ENCODE results near the gene RALGAPA2.

The RALGAPA2 gene

GRCh38 chr20:20536240-20536933 lies 176.1 kb downstream of the RALGAPA2 start:
- DNase-seq (ENCODE audit: low read depth), result no peak

GRCh38 chr20:20535051-20535450 lies 177.4 kb downstream of the RALGAPA2 start:
- DNase-seq (ENCODE audit: low read depth), result no peak

- DNase-seq (ENCODE audit: low read depth), result no peak
Observed at GRCh38 chr20:20531283-20531682, 181.2 kb downstream of the RALGAPA2 start.

- no peak for DNase-seq (ENCODE audit: low read depth)
Observed at GRCh38 chr20:20530428-20531151, 181.9 kb downstream of the RALGAPA2 start.

- DNase-seq (ENCODE audit: low read depth), result no peak
Observed at GRCh38 chr20:20529597-20529996, 182.8 kb downstream of the RALGAPA2 start.

- DNase-seq (ENCODE audit: low read depth), result no peak
Observed at GRCh38 chr20:20528861-20529260, 183.6 kb downstream of the RALGAPA2 start.

- DNase-seq (ENCODE audit: low read depth), result no peak
Observed at GRCh38 chr20:20527661-20528060, 184.8 kb downstream of the RALGAPA2 start.

- DNase-seq (ENCODE audit: low read depth), result no peak
Observed at GRCh38 chr20:20525756-20526155, 186.7 kb downstream of the RALGAPA2 start.

- no peak for DNase-seq (ENCODE audit: low read depth)
Observed at GRCh38 chr20:20525214-20525613, 187.2 kb downstream of the RALGAPA2 start.

GRCh38 chr20:20524756-20525155 lies 187.7 kb downstream of the RALGAPA2 start:
- no peak for DNase-seq (ENCODE audit: low read depth)

- DNase-seq (ENCODE audit: low read depth), result no peak
Observed at GRCh38 chr20:20521736-20522135, 190.7 kb downstream of the RALGAPA2 start.

GRCh38 chr20:20520776-20521175 lies 191.7 kb downstream of the RALGAPA2 start:
- DNase-seq (ENCODE audit: low read depth), result peak; percentile 37

GRCh38 chr20:20519269-20519668 lies 193.2 kb downstream of the RALGAPA2 start:
- DNase-seq (ENCODE audit: low read depth), result no peak

- no peak for DNase-seq (ENCODE audit: low read depth)
Observed at GRCh38 chr20:20518263-20518662, 194.2 kb downstream of the RALGAPA2 start.

GRCh38 chr20:20517296-20517695 lies 195.1 kb downstream of the RALGAPA2 start:
- DNase-seq (ENCODE audit: low read depth), result no peak

GRCh38 chr20:20513720-20514119 lies 198.7 kb downstream of the RALGAPA2 start:
- no peak for DNase-seq (ENCODE audit: low read depth)

GRCh38 chr20:20505554-20505953 lies 206.9 kb downstream of the RALGAPA2 start:
- DNase-seq (ENCODE audit: low read depth), result no peak

GRCh38 chr20:20503777-20504530 lies 208.5 kb downstream of the RALGAPA2 start:
- no peak for DNase-seq (ENCODE audit: low read depth)

- DNase-seq (ENCODE audit: low read depth), result no peak
Observed at GRCh38 chr20:20501128-20501527, 211.3 kb downstream of the RALGAPA2 start.

- no peak for DNase-seq (ENCODE audit: low read depth)
Observed at GRCh38 chr20:20500312-20500711, 212.1 kb downstream of the RALGAPA2 start.

- DNase-seq (ENCODE audit: low read depth), result no peak
Observed at GRCh38 chr20:20499439-20499838, 213.0 kb downstream of the RALGAPA2 start.

- DNase-seq (ENCODE audit: low read depth), result no peak
Observed at GRCh38 chr20:20498076-20498861, 214.2 kb downstream of the RALGAPA2 start.

All from GM04503 (cell line).